Muscle layer of colon (tissue), 2 donors: ENCODE data around the gene CLCNKA.
"Not testable (repeated sequence)": the region's sequence is repeated elsewhere in the genome, so short reads cannot be mapped to it uniquely, and the experiment has no call there.

Experiments used
- H3K27ac ChIP-seq: one replicate; pipeline ENCODE4 v1.7.0; 2013; ENCODE audit warnings: low read depth, mild to moderate bottlenecking, low read length, moderate library complexity
- H3K27me3 ChIP-seq, 2 donors: one replicate each; pipeline ENCODE4 v1.7.0; 2013; ENCODE audit warnings: low read length in 2 of 2, mild to moderate bottlenecking in 2 of 2; ENCODE audit not compliant: insufficient read depth in 2 of 2, control insufficient read depth in 1 of 2
- H3K36me3 ChIP-seq: one replicate; pipeline ENCODE4 v1.7.0; 2013; ENCODE audit warnings: mild to moderate bottlenecking, low read length; ENCODE audit not compliant: insufficient read depth
- H3K4me1 ChIP-seq: one replicate; pipeline ENCODE4 v1.7.0; 2013; ENCODE audit warnings: mild to moderate bottlenecking, low read length; ENCODE audit not compliant: insufficient read depth
- H3K4me3 ChIP-seq, 2 donors: one replicate each; pipeline ENCODE4 v1.7.0; 2013; ENCODE audit warnings: low read length in 2 of 2, low read depth in 1 of 2, mild to moderate bottlenecking in 1 of 2, moderate library complexity in 1 of 2
- H3K9ac ChIP-seq: one replicate; pipeline ENCODE4 v1.7.0; 2013; ENCODE audit warnings: low read length
- H3K9me3 ChIP-seq: one replicate; pipeline ENCODE4 v1.7.0; 2013; ENCODE audit warnings: mild to moderate bottlenecking, low read length
- donor health status: abdominal sarcoma.
- donor health status: Adenocarcinoma of cecum.

The CLCNKA gene

GRCh38 chr1:16021681-16022080, at the start of gene CLCNKA:
CLCNKA (plus strand) TSS chr1:16022036; CDS start chr1:16022620, 584 bp downstream.
- Histone ChIP-seq H3K9ac (no peak within 1 kb of the TSS), H3K27ac (no peak within 1 kb of the TSS), H3K36me3 (no peaks in the 10 kb centered on the region), H3K4me1 (peaks cover 44% of the 10 kb centered on the region), H3K4me3 (no peak within 1 kb of the TSS), H3K27me3 (no peaks in the 10 kb centered on the region), H3K9me3 (no peaks in the 10 kb centered on the region)

DNA sequence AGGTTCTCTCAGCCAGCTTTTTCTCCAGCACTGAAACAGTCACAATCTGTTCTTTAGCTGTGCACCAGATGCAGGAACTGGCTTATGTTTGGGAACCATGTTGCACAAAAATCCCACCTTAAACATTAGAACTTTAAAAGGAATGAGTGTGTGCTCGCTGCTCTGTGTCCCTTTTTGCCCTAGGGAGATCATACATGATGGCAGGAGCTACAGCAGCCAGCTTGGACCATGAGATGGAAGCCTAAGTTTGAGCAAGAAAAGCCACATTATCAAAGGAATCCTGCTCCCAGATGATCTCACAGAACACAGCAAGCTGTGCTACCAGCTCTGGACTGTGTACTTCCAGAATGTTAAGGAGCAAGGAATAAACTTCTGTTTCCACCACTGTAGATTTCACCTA, 49.4 kb upstream of the CLCNKA start:
- no peak overlapping the region for H3K27ac ChIP-seq
- peaks cover 34% of the 10 kb centered on the region for H3K36me3 ChIP-seq
- H3K9ac ChIP-seq = no peak overlapping the region
- peaks cover 15% of the 10 kb centered on the region for H3K4me1 ChIP-seq
- H3K9me3 ChIP-seq = no peaks in the 10 kb centered on the region
- H3K4me3 ChIP-seq = no peak overlapping the region
- no peaks in the 10 kb centered on the region for H3K27me3 ChIP-seq

- H3K9ac ChIP-seq = no peak overlapping the region
- H3K27ac ChIP-seq = no peak overlapping the region
- peaks cover 15% of the 10 kb centered on the region for H3K4me1 ChIP-seq
- peaks cover 29% of the 10 kb centered on the region for H3K36me3 ChIP-seq
- H3K27me3 ChIP-seq = no peaks in the 10 kb centered on the region
- no peak overlapping the region for H3K4me3 ChIP-seq
- H3K9me3 ChIP-seq = no peaks in the 10 kb centered on the region
These were observed 48.1 kb upstream of the CLCNKA start for GRCh38 chr1:15973772-15974171.

DNA sequence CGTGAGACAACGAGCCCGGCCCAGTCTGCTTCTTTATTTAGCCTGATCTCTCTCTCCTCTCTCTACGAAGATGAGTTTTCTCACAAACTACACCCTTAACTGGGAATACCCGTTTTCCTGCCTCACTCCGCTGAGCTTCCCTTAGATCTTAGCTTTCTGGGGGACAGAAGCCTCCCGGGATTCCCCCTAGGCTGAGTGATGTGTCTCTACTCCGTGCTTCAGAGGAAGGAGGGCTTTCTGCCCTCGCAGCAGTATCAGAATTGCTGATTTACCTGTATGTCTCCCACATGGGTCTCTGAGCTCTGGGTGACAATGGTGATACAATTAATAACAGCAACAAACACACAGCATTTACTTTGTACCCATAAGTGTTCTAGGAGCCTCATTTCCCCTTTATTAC, 47.0 kb upstream of the CLCNKA start:
- H3K9me3 ChIP-seq = no peaks in the 10 kb centered on the region
- H3K27ac ChIP-seq = no peak overlapping the region
- H3K27me3 ChIP-seq = no peaks in the 10 kb centered on the region
- H3K4me1 ChIP-seq = peaks cover 15% of the 10 kb centered on the region
- H3K4me3 ChIP-seq = peak overlapping the region; percentile 44 to 97
- H3K9ac ChIP-seq = peak overlapping the region; percentile 6
- H3K36me3 ChIP-seq = peaks cover 22% of the 10 kb centered on the region

GRCh38 chr1:15975358-15975804, 46.5 kb upstream of the CLCNKA start:
- peak overlapping the region; percentile 44 to 97 for H3K4me3 ChIP-seq
- H3K36me3 ChIP-seq = peaks cover 19% of the 10 kb centered on the region
- H3K4me1 ChIP-seq = peaks cover 15% of the 10 kb centered on the region
- no peaks in the 10 kb centered on the region for H3K9me3 ChIP-seq
- H3K27ac ChIP-seq = peak overlapping the region; percentile 91
- peak overlapping the region; percentile 6 for H3K9ac ChIP-seq
- no peaks in the 10 kb centered on the region for H3K27me3 ChIP-seq

GRCh38 chr1:15975805-15976680, 45.8 kb upstream of the CLCNKA start, which contains the start of gene ZBTB17:
ZBTB17 (minus strand) TSS chr1:15976101; CDS start chr1:15948495, 27,606 bp downstream.
- H3K4me3 ChIP-seq = peak within 1 kb of the TSS; percentile 44 to 97
- H3K27ac ChIP-seq = peak within 1 kb of the TSS; percentile 91
- H3K9ac ChIP-seq = peak within 1 kb of the TSS; percentile 6
- peaks cover 15% of the 10 kb centered on the region for H3K4me1 ChIP-seq
- H3K9me3 ChIP-seq = no peaks in the 10 kb centered on the region
- peaks cover 19% of the 10 kb centered on the region for H3K36me3 ChIP-seq
- no peaks in the 10 kb centered on the region for H3K27me3 ChIP-seq

DNA sequence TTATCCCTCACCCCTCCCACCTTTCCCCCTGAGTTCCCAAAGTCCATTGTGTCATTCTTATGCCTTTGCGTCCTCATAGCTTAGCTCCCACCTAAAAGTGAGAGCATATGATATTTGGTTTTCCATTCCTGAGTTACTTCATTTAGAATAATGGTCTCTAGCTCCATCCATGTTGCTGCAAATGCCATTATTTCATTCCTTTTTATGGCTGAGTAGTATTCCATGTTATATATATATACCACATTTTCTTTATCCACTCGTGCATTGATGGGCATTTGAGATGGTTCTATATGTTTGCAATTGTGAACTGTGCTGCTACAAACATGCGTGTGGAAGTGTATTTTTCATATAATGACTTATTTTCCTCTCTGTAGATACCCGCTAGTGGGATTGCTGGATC, 43.9 kb upstream of the CLCNKA start:
- not testable (repeated sequence) for H3K9ac ChIP-seq, H3K27me3 ChIP-seq, H3K4me3 ChIP-seq, H3K36me3 ChIP-seq, H3K9me3 ChIP-seq, H3K27ac ChIP-seq
- H3K4me1 ChIP-seq = peaks cover 15% of the 10 kb centered on the region

- H3K36me3 ChIP-seq = no peaks in the 10 kb centered on the region
These were observed 40.2 kb upstream of the CLCNKA start for GRCh38 chr1:15981679-15982078.

DNA sequence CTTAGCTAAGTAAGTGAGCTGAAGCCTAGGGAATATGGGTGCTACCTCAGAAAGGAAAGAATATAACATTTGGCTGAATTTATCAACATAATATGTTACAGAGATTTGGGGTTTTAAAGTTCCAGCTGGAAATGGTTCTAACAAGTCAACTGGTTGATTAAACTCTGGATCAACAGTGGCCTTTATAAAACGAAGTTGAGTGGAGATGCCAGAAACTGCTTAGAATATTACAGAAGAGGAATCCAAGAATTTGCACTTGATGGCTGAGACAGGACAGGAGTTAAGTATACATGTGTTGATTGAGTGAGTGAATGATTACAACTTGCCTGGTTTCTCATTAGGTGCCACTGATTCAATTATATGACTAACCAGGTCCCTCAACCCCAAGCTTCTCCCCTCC, 38.6 kb upstream of the CLCNKA start:
- Histone ChIP-seq H3K9ac (no peak overlapping the region), H3K27me3 (no peaks in the 10 kb centered on the region), H3K27ac (no peak overlapping the region), H3K36me3 (no peaks in the 10 kb centered on the region), H3K4me1 (no peaks in the 10 kb centered on the region), H3K9me3 (no peaks in the 10 kb centered on the region), H3K4me3 (no peak overlapping the region)

More at GRCh38 chr1:15981679-15982078, 40.2 kb upstream of the CLCNKA start:
- no peak overlapping the region for H3K9ac ChIP-seq
- no peaks in the 10 kb centered on the region for H3K27me3 ChIP-seq
- no peaks in the 10 kb centered on the region for H3K9me3 ChIP-seq
- no peak overlapping the region for H3K27ac ChIP-seq
- H3K4me3 ChIP-seq = no peak overlapping the region
- no peaks in the 10 kb centered on the region for H3K4me1 ChIP-seq

DNA sequence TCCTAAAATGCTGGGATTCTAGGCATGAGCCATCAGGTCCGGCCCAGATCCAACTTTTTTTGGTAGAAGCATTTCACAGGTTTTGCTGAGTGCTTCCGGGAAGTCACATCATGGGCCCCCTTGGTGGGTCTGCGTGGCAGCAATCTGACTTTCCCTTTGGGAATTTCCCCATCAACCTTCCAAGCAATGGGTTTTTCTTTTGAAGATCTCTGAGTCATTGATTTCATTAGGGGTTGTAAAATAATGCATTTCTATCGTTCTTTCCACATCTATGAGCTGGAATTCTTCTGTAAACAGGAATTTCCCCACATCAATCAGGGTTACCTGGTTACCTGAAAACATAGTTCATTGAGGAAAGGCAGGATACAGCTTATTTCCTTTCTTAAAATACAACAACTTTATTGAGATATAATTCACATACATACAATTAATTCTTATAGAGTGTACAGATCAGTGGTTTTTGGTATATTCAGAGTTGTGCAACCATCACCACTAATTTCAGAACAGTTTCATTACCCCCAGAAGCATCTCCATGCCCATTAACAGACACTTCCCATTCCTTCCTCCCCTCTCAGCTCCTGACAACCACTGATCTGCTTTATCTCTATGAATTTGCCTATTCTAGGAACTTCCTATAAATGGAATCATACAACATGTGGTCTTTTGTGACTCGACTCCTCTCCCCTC, 36.1 kb upstream of the CLCNKA start:
- no peaks in the 10 kb centered on the region for H3K27me3 ChIP-seq
- H3K9me3 ChIP-seq = no peaks in the 10 kb centered on the region
- no peak overlapping the region for H3K9ac ChIP-seq

GRCh38 chr1:15988856-15989736, 32.7 kb upstream of the CLCNKA start:
- Histone ChIP-seq H3K4me1 (no peaks in the 10 kb centered on the region), H3K27me3 (no peaks in the 10 kb centered on the region), H3K9ac (no peak overlapping the region)

More for the DNA sequence above, 36.1 kb upstream of the CLCNKA start:
- no peak overlapping the region for H3K27ac ChIP-seq
- H3K4me1 ChIP-seq = no peaks in the 10 kb centered on the region
- H3K4me3 ChIP-seq = no peak overlapping the region
- no peaks in the 10 kb centered on the region for H3K36me3 ChIP-seq

More at GRCh38 chr1:15988856-15989736, 32.7 kb upstream of the CLCNKA start:
- H3K4me3 ChIP-seq = no peak overlapping the region
- no peaks in the 10 kb centered on the region for H3K36me3 ChIP-seq
- no peaks in the 10 kb centered on the region for H3K9me3 ChIP-seq
- no peak overlapping the region for H3K27ac ChIP-seq
